ENCODE measurements around the gene DLEC1.

DLEC1 gene

GRCh38 chr3:38004415-38005075 lies 34.5 kb upstream of the DLEC1 start:
- no peaks in the 10 kb centered on the region for H3K27me3 ChIP-seq (ENCODE audit: insufficient read depth, low read length, poor library complexity)
- no peak overlapping the region for H3K27ac ChIP-seq (ENCODE audit: low read length)
- peaks cover 17% of the 10 kb centered on the region for H4K20me1 ChIP-seq (ENCODE audit: insufficient read depth, low read length)
- no peak overlapping the region for H3K4me3 ChIP-seq (ENCODE audit: low read depth in 1 of 2, low read length in 2 of 2)
- ATAC-seq (ENCODE audit: insufficient read depth, low read depth), result peak; percentile 73
- H2AFZ ChIP-seq (ENCODE audit: low read depth, low read length), result no peak overlapping the region
- H3K4me2 ChIP-seq (ENCODE audit: insufficient read depth, low read length), result no peak overlapping the region
- H3K4me1 ChIP-seq (ENCODE audit: insufficient read depth, low read length), result no peaks in the 10 kb centered on the region
- H3K79me2 ChIP-seq (ENCODE audit: insufficient read depth, low read length), result no peaks in the 10 kb centered on the region
- H3K9me3 ChIP-seq (ENCODE audit: insufficient read depth, low read length, severe bottlenecking), result no peaks in the 10 kb centered on the region
- TF ChIP-seq EZH2 (IDR thresholded peaks at IDR 0.05; ENCODE audit: borderline replicate concordance, low read depth, low read length, severe bottlenecking), result no peak
- TF ChIP-seq CTCF (IDR thresholded peaks at IDR 0.05; ENCODE audit: borderline replicate concordance, extremely low read depth, low read length, poor library complexity, severe bottlenecking), result peak; percentile 78
- H3K36me3 ChIP-seq (ENCODE audit: insufficient read depth, low read length), result peaks cover 88% of the 10 kb centered on the region
- no peak overlapping the region for H3K9ac ChIP-seq (ENCODE audit: low read depth, low read length)
- peak; percentile 58 for DNase-seq

DNA sequence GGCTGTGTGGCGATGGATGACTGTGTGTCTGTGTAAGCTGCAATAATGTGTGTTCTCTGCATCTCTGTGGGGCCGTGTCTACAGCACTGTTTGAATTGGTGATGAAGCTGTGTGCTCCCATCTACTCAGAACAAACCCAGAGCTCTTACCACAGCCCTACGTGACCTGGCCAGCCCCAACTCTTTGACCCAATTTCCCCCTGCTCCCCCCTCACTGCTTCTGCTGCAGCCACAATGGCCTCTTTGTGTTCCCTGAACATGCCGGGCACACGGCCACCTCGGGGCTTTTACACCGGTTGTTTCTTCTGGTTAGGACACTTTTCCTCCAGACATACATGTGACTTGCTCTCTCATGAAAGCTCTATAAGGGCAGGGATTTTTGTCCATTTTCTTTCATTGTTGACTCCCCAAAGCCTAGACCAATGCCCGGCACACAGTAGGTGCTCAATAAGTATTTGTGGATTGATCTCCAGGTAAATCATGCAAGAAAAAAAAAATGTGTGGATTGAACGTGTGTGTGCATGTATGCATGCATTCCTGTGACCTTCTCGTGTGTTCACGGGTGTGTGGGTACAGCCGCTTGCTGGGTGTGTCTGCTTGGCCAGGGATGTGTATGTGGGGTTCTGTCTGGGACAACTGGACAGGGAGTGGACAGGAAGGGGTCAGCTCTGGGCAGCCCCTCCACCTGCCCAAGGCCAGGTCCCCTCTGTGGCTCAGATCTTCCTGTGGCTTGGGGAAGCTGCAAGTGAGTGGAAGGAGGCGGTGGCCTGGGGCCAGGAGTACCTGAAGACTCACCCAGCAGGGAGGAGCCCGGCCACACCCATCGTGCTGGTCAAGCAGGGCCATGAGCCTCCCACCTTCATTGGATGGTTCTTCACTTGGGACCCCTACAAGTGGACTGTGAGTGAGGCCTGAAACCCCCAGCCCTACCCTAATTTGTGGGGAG lies 33.7 kb upstream of the DLEC1 start:
- no peak for ATAC-seq (ENCODE audit: insufficient read depth, low read depth)
- Histone ChIP-seq H3K79me2 (ENCODE audit: insufficient read depth, low read length) (no peaks in the 10 kb centered on the region), H3K36me3 (ENCODE audit: insufficient read depth, low read length) (peaks cover 82% of the 10 kb centered on the region), H3K9ac (ENCODE audit: low read depth, low read length) (no peak overlapping the region), H3K4me2 (ENCODE audit: insufficient read depth, low read length) (no peak overlapping the region), H2AFZ (ENCODE audit: low read depth, low read length) (no peak overlapping the region), H3K4me1 (ENCODE audit: insufficient read depth, low read length) (no peaks in the 10 kb centered on the region), H3K27me3 (ENCODE audit: insufficient read depth, low read length, poor library complexity) (no peaks in the 10 kb centered on the region), H3K9me3 (ENCODE audit: insufficient read depth, low read length, severe bottlenecking) (no peaks in the 10 kb centered on the region), H4K20me1 (ENCODE audit: insufficient read depth, low read length) (peaks cover 17% of the 10 kb centered on the region), H3K27ac (ENCODE audit: low read length) (no peak overlapping the region), H3K4me3 (ENCODE audit: low read depth in 1 of 2, low read length in 2 of 2) (no peak overlapping the region)
- TF ChIP-seq EZH2 (IDR thresholded peaks at IDR 0.05; ENCODE audit: borderline replicate concordance, low read depth, low read length, severe bottlenecking), result no peak
- TF ChIP-seq CTCF (IDR thresholded peaks at IDR 0.05; ENCODE audit: borderline replicate concordance, extremely low read depth, low read length, poor library complexity, severe bottlenecking), result no peak
- no peak for DNase-seq

DNA sequence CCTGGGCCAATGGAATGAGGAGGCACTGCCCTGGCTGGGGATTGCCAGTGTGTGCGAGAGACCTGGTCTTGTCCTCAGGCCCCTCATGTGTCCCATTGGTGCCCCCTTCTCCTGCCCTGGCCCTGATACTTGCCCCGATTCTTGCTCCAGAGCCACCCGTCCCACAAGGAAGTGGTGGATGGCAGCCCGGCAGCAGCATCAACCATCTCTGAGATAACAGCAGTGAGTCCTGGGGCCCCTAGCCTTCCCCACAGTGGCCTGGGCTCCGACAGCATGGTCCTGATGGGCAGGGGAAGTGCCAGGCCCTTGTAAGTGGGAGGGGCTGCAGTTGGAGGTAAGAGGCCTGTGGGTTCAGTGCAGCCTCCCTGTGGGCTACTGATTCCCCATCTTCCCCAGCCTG lies 33.0 kb upstream of the DLEC1 start:
- no peak overlapping the region for H3K27ac ChIP-seq (ENCODE audit: low read length)
- DNase-seq (no peak), ATAC-seq (ENCODE audit: insufficient read depth, low read depth) (no peak)
- no peaks in the 10 kb centered on the region for H3K27me3 ChIP-seq (ENCODE audit: insufficient read depth, low read length, poor library complexity)
- H3K9ac ChIP-seq (ENCODE audit: low read depth, low read length), result no peak overlapping the region
- no peak overlapping the region for H3K4me2 ChIP-seq (ENCODE audit: insufficient read depth, low read length)
- no peak overlapping the region for H3K4me3 ChIP-seq (ENCODE audit: low read depth in 1 of 2, low read length in 2 of 2)
- no peaks in the 10 kb centered on the region for H3K79me2 ChIP-seq (ENCODE audit: insufficient read depth, low read length)
- H4K20me1 ChIP-seq (ENCODE audit: insufficient read depth, low read length), result peaks cover 17% of the 10 kb centered on the region
- peaks cover 75% of the 10 kb centered on the region for H3K36me3 ChIP-seq (ENCODE audit: insufficient read depth, low read length)
- H2AFZ ChIP-seq (ENCODE audit: low read depth, low read length), result no peak overlapping the region
- H3K9me3 ChIP-seq (ENCODE audit: insufficient read depth, low read length, severe bottlenecking), result no peaks in the 10 kb centered on the region
- TF ChIP-seq CTCF (IDR thresholded peaks at IDR 0.05; ENCODE audit: borderline replicate concordance, extremely low read depth, low read length, poor library complexity, severe bottlenecking), result no peak
- TF ChIP-seq EZH2 (IDR thresholded peaks at IDR 0.05; ENCODE audit: borderline replicate concordance, low read depth, low read length, severe bottlenecking), result no peak
- H3K4me1 ChIP-seq (ENCODE audit: insufficient read depth, low read length), result no peaks in the 10 kb centered on the region
